ENCODE results near the gene TSPAN10. TPM values are rescaled to one million over a fixed set of nuclear protein-coding genes. Genes with fewer than 3 reads are reported as not detected.

TSPAN10 gene
- total and polyA plus RNA-seq, 4 donors: 0.17 to 0.84 (median 0.29) TPM

DNA sequence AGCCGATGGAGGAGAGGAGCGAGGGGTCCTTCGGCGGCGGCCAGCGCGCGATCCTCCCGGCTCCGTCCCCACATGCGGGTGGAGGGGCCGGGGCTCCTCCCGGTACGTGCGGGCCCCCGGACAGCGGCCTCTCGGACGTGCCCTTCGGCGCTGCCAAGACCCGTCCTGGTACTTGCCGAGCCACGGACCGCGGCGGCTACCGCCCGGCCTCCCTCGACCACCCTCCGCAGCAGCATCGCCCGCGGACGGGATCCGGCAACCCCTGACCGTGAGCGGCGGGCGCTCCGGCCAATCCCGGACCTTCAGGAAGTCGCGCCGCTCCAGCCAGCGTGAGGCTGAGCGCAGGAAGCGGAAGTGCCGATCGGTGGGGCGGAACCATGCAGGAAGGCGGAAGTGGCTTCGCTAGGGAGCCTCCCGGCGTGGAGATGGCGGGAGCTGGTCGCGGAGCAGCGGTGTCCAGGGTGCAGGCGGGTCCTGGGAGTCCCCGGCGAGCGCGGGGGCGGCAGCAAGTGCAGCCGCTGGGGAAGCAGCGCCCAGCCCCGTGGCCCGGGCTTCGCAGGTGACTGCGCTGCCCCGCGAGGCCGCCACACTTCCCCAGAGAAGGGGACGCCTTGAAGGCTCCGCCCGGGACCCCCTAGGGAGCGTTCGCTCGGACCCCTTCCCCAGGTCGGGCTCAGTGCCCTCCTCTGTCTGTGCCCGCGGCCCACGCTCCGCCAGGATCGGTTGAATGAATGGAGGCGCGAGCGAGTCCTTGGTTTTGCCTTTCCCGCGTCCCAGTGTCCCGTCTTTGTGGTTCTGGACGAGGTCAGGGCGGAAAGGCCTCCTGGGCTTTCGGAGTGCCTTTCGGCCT is 29.6 kb downstream of the TSPAN10 start, which contains the start of the genes CCDC137 and OXLD1:
TSS of gene CCDC137 (plus strand) at position 396 of the 850 bp plus-strand sequence. CDS start at position 426, 30 bp downstream.
TSS of gene OXLD1 (minus strand) at position 264 of the 850 bp plus-strand sequence. CDS start at position 236, 28 bp downstream.
- Histone ChIP-seq H3K4me1 (ENCODE audit: control insufficient read depth in 4 of 4, insufficient read depth in 4 of 4, low read length in 3 of 4) (peaks cover 11 to 25% (median 18%) of the 10 kb centered on the region in 4 donors), H3K36me3 (ENCODE audit: control insufficient read depth in 4 of 4, insufficient read depth in 3 of 4, low read depth in 1 of 4, low read length in 3 of 4) (peaks cover 0 to 18% (median 7%) of the 10 kb centered on the region in 4 donors), H3K9me3 (ENCODE audit: control insufficient read depth in 4 of 4, low read length in 3 of 4) (no peaks in the 10 kb centered on the region), H3K9ac (ENCODE audit: low read depth in 1 of 2, low read length in 2 of 2) (peak within 1 kb of the TSS; percentile 26 to 95), H3K27me3 (ENCODE audit: control insufficient read depth in 4 of 4, insufficient read depth in 4 of 4, low read length in 3 of 4) (no peaks in the 10 kb centered on the region), H3K4me3 (ENCODE audit: low read depth in 1 of 3, low read length in 3 of 3) (peak within 1 kb of the TSS; percentile 85 to 91 (median 89)), H3K27ac (ENCODE audit: low read depth in 1 of 2, low read length in 2 of 2) (peak within 1 kb of the TSS; percentile 49 to 81)
- WGBS: under 1% methylated on average over 96 of the region's 96 CpGs
- DNase-seq (ENCODE audit: low spot score): peak; percentile 95
- peak; percentile 73 for TF ChIP-seq SP1 (IDR thresholded peaks at IDR 0.05)
- no peak for TF ChIP-seq TAF1 (conservative IDR thresholded peaks at IDR 0.05)
- no peak for TF ChIP-seq NR2F2 (IDR thresholded peaks at IDR 0.05)
- TF ChIP-seq GABPA (IDR thresholded peaks at IDR 0.05 in 1 of 2, conservative IDR thresholded peaks at IDR 0.05 in 1 of 2): peak; percentile 90 to 97
- no peak for TF ChIP-seq HNF4G (IDR thresholded peaks at IDR 0.05)
- TF ChIP-seq EGR1 (IDR thresholded peaks at IDR 0.05; ENCODE audit: low read depth in 2 of 2): peak in 1 of 2 donors; percentile 30
- TF ChIP-seq YY1 (IDR thresholded peaks at IDR 0.05): peak; percentile 42
- TF ChIP-seq, protein P1, sequence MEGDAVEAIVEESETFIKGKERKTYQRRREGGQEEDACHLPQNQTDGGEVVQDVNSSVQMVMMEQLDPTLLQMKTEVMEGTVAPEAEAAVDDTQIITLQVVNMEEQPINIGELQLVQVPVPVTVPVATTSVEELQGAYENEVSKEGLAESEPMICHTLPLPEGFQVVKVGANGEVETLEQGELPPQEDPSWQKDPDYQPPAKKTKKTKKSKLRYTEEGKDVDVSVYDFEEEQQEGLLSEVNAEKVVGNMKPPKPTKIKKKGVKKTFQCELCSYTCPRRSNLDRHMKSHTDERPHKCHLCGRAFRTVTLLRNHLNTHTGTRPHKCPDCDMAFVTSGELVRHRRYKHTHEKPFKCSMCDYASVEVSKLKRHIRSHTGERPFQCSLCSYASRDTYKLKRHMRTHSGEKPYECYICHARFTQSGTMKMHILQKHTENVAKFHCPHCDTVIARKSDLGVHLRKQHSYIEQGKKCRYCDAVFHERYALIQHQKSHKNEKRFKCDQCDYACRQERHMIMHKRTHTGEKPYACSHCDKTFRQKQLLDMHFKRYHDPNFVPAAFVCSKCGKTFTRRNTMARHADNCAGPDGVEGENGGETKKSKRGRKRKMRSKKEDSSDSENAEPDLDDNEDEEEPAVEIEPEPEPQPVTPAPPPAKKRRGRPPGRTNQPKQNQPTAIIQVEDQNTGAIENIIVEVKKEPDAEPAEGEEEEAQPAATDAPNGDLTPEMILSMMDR (IDR thresholded peaks at IDR 0.05; ENCODE audit: low read depth, low read length, missing input control): no peak

DNA sequence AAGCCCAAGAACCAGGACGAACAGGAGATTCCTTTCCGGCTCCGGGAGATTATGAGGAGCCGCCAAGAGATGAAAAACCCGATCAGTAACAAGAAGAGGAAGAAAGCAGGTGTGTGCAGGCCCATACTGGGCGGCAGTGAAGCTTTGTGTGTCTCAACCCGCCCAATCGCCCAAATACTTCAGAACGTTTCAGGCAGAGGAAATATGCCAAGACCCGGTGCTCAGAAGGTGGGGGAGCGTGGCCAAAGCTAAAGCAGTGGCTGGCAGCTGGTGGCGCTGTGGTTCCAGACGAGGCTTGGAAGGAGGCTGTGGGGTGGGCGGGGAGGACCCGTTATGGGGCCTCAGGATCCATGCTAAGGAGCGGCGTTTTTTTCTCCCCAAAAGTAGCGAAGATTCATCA is 30.8 kb downstream of the TSPAN10 start:
- Histone ChIP-seq H3K9me3 (ENCODE audit: control insufficient read depth in 4 of 4, low read length in 3 of 4) (no peaks in the 10 kb centered on the region), H3K27me3 (ENCODE audit: control insufficient read depth in 4 of 4, insufficient read depth in 4 of 4, low read length in 3 of 4) (no peaks in the 10 kb centered on the region), H3K9ac (ENCODE audit: low read depth in 1 of 2, low read length in 2 of 2) (no peak overlapping the region), H3K36me3 (ENCODE audit: control insufficient read depth in 4 of 4, insufficient read depth in 3 of 4, low read depth in 1 of 4, low read length in 3 of 4) (peaks cover 5 to 30% (median 12%) of the 10 kb centered on the region in 4 donors), H3K4me3 (ENCODE audit: low read depth in 1 of 3, low read length in 3 of 3) (no peak overlapping the region), H3K4me1 (ENCODE audit: control insufficient read depth in 4 of 4, insufficient read depth in 4 of 4, low read length in 3 of 4) (peaks cover 11 to 25% (median 18%) of the 10 kb centered on the region in 4 donors), H3K27ac (ENCODE audit: low read depth in 1 of 2, low read length in 2 of 2) (no peak overlapping the region)
- TF ChIP-seq, protein P1 (IDR thresholded peaks at IDR 0.05; ENCODE audit: low read depth, low read length, missing input control): no peak
- TF ChIP-seq FOXA2 (IDR thresholded peaks at IDR 0.05): no peak
- no peak for TF ChIP-seq ATF3 (IDR thresholded peaks at IDR 0.05)
- TF ChIP-seq, protein P2, sequence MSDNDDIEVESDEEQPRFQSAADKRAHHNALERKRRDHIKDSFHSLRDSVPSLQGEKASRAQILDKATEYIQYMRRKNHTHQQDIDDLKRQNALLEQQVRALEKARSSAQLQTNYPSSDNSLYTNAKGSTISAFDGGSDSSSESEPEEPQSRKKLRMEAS (IDR thresholded peaks at IDR 0.05): no peak
- no peak for TF ChIP-seq JUND (IDR thresholded peaks at IDR 0.05)
- TF ChIP-seq TAF1 (conservative IDR thresholded peaks at IDR 0.05): no peak
- TF ChIP-seq HNF4G (IDR thresholded peaks at IDR 0.05): no peak
- TF ChIP-seq HNF4A (conservative IDR thresholded peaks at IDR 0.05): no peak
- 90% methylated on average over 18 of the region's 18 CpGs for WGBS
- no peak for DNase-seq (ENCODE audit: low spot score)

Measured in liver (tissue), 9 donors.